AG04449 (cell line): ENCODE measurements around the gene UBN1.

Source experiments
- CTCF ChIA-PET: fragments of 350-600 bp; formaldehyde crosslinking; extraction: SDS; loops from one replicate; lab custom pipeline; 2021; ENCODE audit warnings: antibody characterized with exemption; lab: Yijun Ruan, JAX
- POLR2A ChIA-PET: fragments of 400-600, 350-600 bp; formaldehyde crosslinking; extraction: SDS; loops from one replicate; lab custom pipeline; 2020; ENCODE audit warnings: antibody characterized with exemption, inconsistent platforms; lab: Yijun Ruan, JAX
- DNase-seq: peaks from one replicate; pipeline ENCODE4 v3.0.0-alpha.2; 2010; ENCODE audit warnings: low read depth, low spot score
- H3K4me3 ChIP-seq: 2 replicates; pipeline ENCODE4 v1.5.1; 2011; ENCODE audit warnings: low read depth, mild to moderate bottlenecking, control low read depth, low read length
- TF ChIP-seq, protein P1 (sequence below): IDR thresholded peaks from one replicate; pipeline ENCODE4 v1.5.1; 2011; ENCODE audit warnings: mild to moderate bottlenecking, moderate library complexity, low read length, control low read depth, inconsistent platforms; ENCODE audit not compliant: insufficient read depth; ENCODE audit errors: missing control alignments

Gene UBN1

DNA sequence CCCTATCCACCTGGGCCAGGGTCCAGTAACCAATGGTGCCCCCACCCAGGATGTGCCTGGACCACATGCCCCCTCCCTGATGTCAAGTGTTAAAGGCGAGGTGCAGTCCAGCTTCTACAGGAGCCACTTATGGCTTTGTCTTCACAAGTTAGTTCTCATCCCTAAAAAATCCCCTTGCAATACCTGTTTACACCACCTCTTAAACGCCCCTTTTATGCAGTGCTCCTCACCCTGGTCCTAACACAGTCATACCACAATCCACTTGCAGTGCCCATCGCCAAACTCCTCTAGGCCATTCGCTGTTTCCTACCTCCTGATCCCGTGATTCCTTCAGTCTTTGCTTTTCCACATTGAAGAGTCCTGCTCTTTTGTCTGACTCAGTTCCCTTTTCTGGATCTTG lies 7.3 kb upstream of the UBN1 start:
- TF ChIP-seq, protein P1, sequence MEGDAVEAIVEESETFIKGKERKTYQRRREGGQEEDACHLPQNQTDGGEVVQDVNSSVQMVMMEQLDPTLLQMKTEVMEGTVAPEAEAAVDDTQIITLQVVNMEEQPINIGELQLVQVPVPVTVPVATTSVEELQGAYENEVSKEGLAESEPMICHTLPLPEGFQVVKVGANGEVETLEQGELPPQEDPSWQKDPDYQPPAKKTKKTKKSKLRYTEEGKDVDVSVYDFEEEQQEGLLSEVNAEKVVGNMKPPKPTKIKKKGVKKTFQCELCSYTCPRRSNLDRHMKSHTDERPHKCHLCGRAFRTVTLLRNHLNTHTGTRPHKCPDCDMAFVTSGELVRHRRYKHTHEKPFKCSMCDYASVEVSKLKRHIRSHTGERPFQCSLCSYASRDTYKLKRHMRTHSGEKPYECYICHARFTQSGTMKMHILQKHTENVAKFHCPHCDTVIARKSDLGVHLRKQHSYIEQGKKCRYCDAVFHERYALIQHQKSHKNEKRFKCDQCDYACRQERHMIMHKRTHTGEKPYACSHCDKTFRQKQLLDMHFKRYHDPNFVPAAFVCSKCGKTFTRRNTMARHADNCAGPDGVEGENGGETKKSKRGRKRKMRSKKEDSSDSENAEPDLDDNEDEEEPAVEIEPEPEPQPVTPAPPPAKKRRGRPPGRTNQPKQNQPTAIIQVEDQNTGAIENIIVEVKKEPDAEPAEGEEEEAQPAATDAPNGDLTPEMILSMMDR, result no peak
- ChIA-PET CTCF (no interaction called here), POLR2A (no interaction called here)
- DNase-seq, result no peak
- H3K4me3 ChIP-seq, result no peak overlapping the region

- DNase-seq, result no peak
- ChIA-PET CTCF (interaction anchor here (1.8 kb wide), 1 partner anchor 115 kb away, joined by 7 read pairs; no protein-coding TSS in a partner anchor), POLR2A (no interaction called here)
- TF ChIP-seq, protein P1, result no peak
- no peak overlapping the region for H3K4me3 ChIP-seq
Measured at GRCh38 chr16:4840984-4841383, 6.3 kb upstream of the UBN1 start.

GRCh38 chr16:4846503-4846900 lies 779 bp upstream of the UBN1 start:
- TF ChIP-seq, protein P1, result no peak
- no peak for DNase-seq
- ChIA-PET POLR2A (interaction anchor here (0.7 to 1.5 kb wide), 3 partner anchors 13 to 69 kb away, joined by 3 to 5 read pairs (median 4); partner anchors contain the start of gene ROGDI), CTCF (interaction anchor here (0.9 to 2.3 kb wide), 6 partner anchors 9 to 112 kb away, joined by 3 to 18 read pairs (median 4); partner anchors contain the start of gene SEC14L5)
- H3K4me3 ChIP-seq, result peak overlapping the region; percentile 72

- POLR2A ChIA-PET, result interaction anchor here (0.6 to 1.5 kb wide), 5 partner anchors 9 to 97 kb away, joined by 3 to 5 read pairs (median 3); no protein-coding TSS in a partner anchor
- TF ChIP-seq, protein P1, result no peak
- H3K4me3 ChIP-seq, result peak overlapping the region; percentile 72
- CTCF ChIA-PET, result interaction anchor here (1.2 to 2.3 kb wide), 3 partner anchors 36 to 110 kb away, joined by 3 to 18 read pairs (median 5); partner anchors contain the start of gene SEC14L5
- no peak for DNase-seq
Measured at GRCh38 chr16:4847774-4848587, 700 bp downstream of the UBN1 start.

GRCh38 chr16:4850211-4850610 lies 2.9 kb downstream of the UBN1 start:
- DNase-seq, result no peak
- POLR2A ChIA-PET, result no interaction called here

More at GRCh38 chr16:4850211-4850610, 2.9 kb downstream of the UBN1 start:
- TF ChIP-seq, protein P1, result no peak
- peak overlapping the region; percentile 18 for H3K4me3 ChIP-seq
- CTCF ChIA-PET, result interaction anchor here (1.9 to 3.3 kb wide), 2 partner anchors 43 to 106 kb away, joined by 5 to 20 read pairs; no protein-coding TSS in a partner anchor
